SU-DHL-6 (cell line): ENCODE data around the gene TMEM178B.

ENCODE experiments used
- H2AFZ ChIP-seq: fragments of 200-600 bp; sonication (generic); 2 replicates; pipeline ENCODE4 v1.6.1; 2014; ENCODE audit warnings: low read depth, mild to moderate bottlenecking, moderate library complexity, mixed read lengths, antibody characterized with exemption, low read length; ENCODE audit not compliant: severe bottlenecking
- H3F3A ChIP-seq: fragments of 200-600 bp; shearing (Covaris generic); 2 replicates; pipeline ENCODE4 v1.6.0; 2016; ENCODE audit warnings: antibody characterized with exemption, mild to moderate bottlenecking; ENCODE audit not compliant: insufficient read depth
- H3K27ac ChIP-seq: fragments of 200-600 bp; sonication (generic); 2 replicates; pipeline ENCODE4 v1.5.1; 2016; ENCODE audit warnings: low read depth, mild to moderate bottlenecking, low read length, moderate library complexity, mixed read lengths
- H3K27me3 ChIP-seq: fragments of 200-600 bp; sonication (generic), shearing (Covaris generic); 2 replicates; pipeline ENCODE4 v1.6.0; 2014; ENCODE audit warnings: mild to moderate bottlenecking, low read length
- H3K36me3 ChIP-seq: fragments of 200-600 bp; sonication (generic); 2 replicates; pipeline ENCODE4 v1.6.1; 2014; ENCODE audit warnings: mild to moderate bottlenecking, low read length, mixed read lengths
- H3K4me2 ChIP-seq: fragments of 300-600, 200-600 bp; shearing (Covaris generic), sonication (generic); 2 replicates; pipeline ENCODE4 v1.6.0; 2014; ENCODE audit warnings: low read length, low read depth, mild to moderate bottlenecking; ENCODE audit not compliant: poor library complexity, severe bottlenecking
- H3K4me3 ChIP-seq: fragments of 200-600 bp; sonication (generic); 2 replicates; pipeline ENCODE4 v1.5.1; 2014; ENCODE audit warnings: antibody characterized with exemption, low read length, mild to moderate bottlenecking, mixed read lengths; ENCODE audit not compliant: insufficient read depth, poor library complexity, severe bottlenecking
- H3K79me2 ChIP-seq: fragments of 200-600 bp; sonication (generic); 2 replicates; pipeline ENCODE4 v1.6.1; 2014; ENCODE audit warnings: mild to moderate bottlenecking, low read length, moderate library complexity; ENCODE audit not compliant: insufficient read depth
- H3K9ac ChIP-seq: fragments of 200-600 bp; sonication (generic); 2 replicates; pipeline ENCODE4 v1.7.0; 2014; ENCODE audit warnings: mild to moderate bottlenecking, low read length
- H3K9me2 ChIP-seq: fragments of 200-600 bp; sonication (generic); replicated peaks from 2 replicates; pipeline ENCODE4 v1.6.1; 2014; ENCODE audit warnings: low read length; ENCODE audit not compliant: insufficient read depth
- H3K9me3 ChIP-seq: fragments of 200-600 bp; sonication (generic); 2 replicates; pipeline ENCODE4 v1.6.1; 2014; ENCODE audit warnings: low read length, mixed read lengths; ENCODE audit not compliant: insufficient read depth
- H4K20me1 ChIP-seq: fragments of 200-600 bp; sonication (generic); 2 replicates; pipeline ENCODE4 v1.6.1; 2014; ENCODE audit warnings: low read depth, mild to moderate bottlenecking, antibody characterized with exemption, low read length, moderate library complexity, mixed read lengths
- EZH2phosphoT487 ChIP-seq: fragments of 200-600 bp; sonication (generic), shearing (Covaris generic); conservative IDR thresholded peaks from 2 replicates; pipeline ENCODE4 v1.6.1; 2018; ENCODE audit warnings: mild to moderate bottlenecking, antibody characterized with exemption, low read length, moderate library complexity, mixed read lengths
- TF ChIP-seq, protein P1 (sequence below): fragments of 200-600 bp; sonication (generic); IDR thresholded peaks from one replicate; pipeline ENCODE4 v1.5.1; 2017; ENCODE audit warnings: antibody characterized with exemption, mild to moderate bottlenecking, low read length, moderate library complexity; ENCODE audit not compliant: insufficient read depth, poor library complexity, severe bottlenecking

Gene TMEM178B

DNA sequence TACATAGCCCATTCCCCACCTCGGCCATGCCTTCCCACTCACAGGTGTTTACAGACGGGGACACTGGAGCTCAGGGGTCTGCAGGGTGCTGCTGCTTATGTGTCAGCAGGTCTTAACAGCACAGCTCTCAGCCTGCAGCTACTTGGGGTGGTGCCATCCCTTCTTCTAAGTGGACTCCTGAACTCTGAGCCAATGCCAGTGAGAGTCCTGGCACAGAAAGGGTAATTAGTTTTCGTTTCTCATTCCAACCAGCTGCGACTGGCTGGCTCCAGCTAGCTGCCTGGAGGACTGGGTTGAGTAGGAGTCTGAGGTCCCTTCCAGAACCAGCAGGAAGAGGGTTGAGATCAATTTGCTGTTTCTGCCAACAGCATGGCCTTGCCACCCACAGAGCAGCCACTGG lies 389.1 kb downstream of the TMEM178B start:
- Histone ChIP-seq H3K9me2 (no peaks in the 10 kb centered on the region), H3K4me2 (no peak overlapping the region), H3K4me3 (no peak overlapping the region), H3K27ac (no peak overlapping the region), H4K20me1 (no peaks in the 10 kb centered on the region), H3F3A (no peaks in the 10 kb centered on the region), H3K27me3 (no peaks in the 10 kb centered on the region), H3K9me3 (no peaks in the 10 kb centered on the region), H3K36me3 (no peaks in the 10 kb centered on the region), H3K9ac (no peak overlapping the region), H3K79me2 (no peaks in the 10 kb centered on the region), H2AFZ (no peak overlapping the region)
- no peak for TF ChIP-seq EZH2phosphoT487
- TF ChIP-seq, protein P1, sequence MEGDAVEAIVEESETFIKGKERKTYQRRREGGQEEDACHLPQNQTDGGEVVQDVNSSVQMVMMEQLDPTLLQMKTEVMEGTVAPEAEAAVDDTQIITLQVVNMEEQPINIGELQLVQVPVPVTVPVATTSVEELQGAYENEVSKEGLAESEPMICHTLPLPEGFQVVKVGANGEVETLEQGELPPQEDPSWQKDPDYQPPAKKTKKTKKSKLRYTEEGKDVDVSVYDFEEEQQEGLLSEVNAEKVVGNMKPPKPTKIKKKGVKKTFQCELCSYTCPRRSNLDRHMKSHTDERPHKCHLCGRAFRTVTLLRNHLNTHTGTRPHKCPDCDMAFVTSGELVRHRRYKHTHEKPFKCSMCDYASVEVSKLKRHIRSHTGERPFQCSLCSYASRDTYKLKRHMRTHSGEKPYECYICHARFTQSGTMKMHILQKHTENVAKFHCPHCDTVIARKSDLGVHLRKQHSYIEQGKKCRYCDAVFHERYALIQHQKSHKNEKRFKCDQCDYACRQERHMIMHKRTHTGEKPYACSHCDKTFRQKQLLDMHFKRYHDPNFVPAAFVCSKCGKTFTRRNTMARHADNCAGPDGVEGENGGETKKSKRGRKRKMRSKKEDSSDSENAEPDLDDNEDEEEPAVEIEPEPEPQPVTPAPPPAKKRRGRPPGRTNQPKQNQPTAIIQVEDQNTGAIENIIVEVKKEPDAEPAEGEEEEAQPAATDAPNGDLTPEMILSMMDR, result no peak

DNA sequence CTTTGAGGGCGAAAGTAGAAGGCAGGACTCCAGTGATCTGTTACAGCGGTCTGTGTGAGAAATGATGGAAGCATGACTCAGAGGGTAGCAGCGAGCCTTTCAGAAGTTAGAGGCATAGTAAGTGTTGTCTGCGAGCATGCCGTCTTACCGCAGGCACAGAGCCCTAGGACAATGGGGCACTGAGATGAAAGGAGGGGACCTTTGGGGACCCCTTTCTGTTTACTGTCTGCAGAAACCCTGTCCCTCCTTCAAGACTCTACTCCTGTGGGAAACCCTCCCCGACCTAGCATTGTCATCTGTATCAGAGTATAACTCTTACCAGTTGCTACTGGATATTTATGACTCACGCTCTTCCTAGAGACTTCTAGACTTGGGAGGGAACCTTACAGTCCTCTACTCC lies 390.1 kb downstream of the TMEM178B start:
- Histone ChIP-seq H3K27me3 (no peaks in the 10 kb centered on the region), H3K36me3 (no peaks in the 10 kb centered on the region), H3K27ac (no peak overlapping the region), H4K20me1 (no peaks in the 10 kb centered on the region), H3K9ac (no peak overlapping the region), H2AFZ (no peak overlapping the region), H3K9me3 (no peaks in the 10 kb centered on the region), H3F3A (no peaks in the 10 kb centered on the region), H3K9me2 (no peaks in the 10 kb centered on the region), H3K4me3 (no peak overlapping the region), H3K4me2 (no peak overlapping the region), H3K79me2 (no peaks in the 10 kb centered on the region)
- TF ChIP-seq, protein P1, result no peak
- no peak for TF ChIP-seq EZH2phosphoT487

DNA sequence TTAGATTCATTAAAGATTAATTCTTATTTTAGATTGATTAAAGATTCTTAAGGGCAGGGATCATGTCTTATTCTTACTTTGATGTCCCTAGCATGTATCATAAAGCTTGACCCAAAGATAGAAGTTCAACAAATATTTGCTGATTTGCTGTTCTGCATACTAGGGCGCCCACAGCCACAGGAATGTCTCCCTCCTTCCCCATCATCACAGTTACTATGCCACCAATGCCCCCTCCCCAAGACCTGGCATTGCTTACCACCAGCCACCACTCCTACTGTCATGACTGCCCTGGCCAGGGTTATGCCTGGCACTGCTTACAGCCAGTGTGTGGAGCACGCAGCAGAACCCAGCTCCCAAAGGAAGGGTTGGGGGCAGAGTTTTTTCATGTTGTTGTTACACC lies 390.7 kb downstream of the TMEM178B start:
- TF ChIP-seq EZH2phosphoT487, result no peak
- Histone ChIP-seq H4K20me1 (no peaks in the 10 kb centered on the region), H3K27ac (no peak overlapping the region), H3K4me3 (no peak overlapping the region), H3F3A (no peaks in the 10 kb centered on the region), H3K79me2 (no peaks in the 10 kb centered on the region), H3K4me2 (no peak overlapping the region), H3K9me3 (no peaks in the 10 kb centered on the region), H2AFZ (no peak overlapping the region), H3K27me3 (no peaks in the 10 kb centered on the region), H3K9ac (no peak overlapping the region), H3K36me3 (no peaks in the 10 kb centered on the region), H3K9me2 (no peaks in the 10 kb centered on the region)

DNA sequence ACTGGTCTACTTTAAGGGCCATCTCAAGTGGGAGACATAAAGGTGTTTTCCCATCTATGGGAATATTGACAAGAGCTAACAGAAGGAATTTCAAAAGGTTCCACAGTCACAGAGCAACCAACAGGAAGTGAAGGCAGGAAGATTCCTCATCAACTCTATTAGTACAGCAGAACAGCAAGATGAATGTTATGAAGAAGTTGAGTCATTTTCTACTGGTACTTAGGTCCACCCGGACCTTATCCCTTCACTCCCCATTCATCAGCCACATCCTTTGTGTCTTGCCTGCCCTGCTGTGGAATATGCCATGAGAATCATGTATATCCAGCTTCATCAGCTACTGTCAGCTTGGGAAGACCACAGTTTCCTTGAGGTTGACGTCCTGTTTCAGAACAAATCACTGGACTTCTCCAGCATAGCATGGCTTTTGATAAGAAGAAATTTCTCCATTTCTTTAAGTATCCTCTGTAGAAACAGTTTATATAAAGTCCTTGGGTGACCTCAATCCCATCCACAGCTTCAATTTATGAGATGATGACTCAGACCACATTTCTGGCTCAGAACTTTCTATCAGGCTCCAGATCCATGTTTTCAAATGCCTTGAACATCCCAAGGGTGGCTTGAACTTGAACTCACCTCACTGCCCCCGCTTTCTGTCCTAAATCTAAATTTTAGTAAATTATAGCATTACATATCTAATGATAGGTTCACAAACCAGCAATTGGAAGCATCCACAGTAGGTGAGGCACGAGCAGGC lies 392.5 kb downstream of the TMEM178B start:
- H3K9me2 ChIP-seq, result no peaks in the 10 kb centered on the region
- H4K20me1 ChIP-seq, result no peaks in the 10 kb centered on the region
- H3K27ac ChIP-seq, result no peak overlapping the region
- H3K79me2 ChIP-seq, result no peaks in the 10 kb centered on the region
- H3K4me3 ChIP-seq, result no peak overlapping the region
- H3F3A ChIP-seq, result no peaks in the 10 kb centered on the region
- H3K9ac ChIP-seq, result no peak overlapping the region
- TF ChIP-seq, protein P1, result no peak
- no peak for TF ChIP-seq EZH2phosphoT487
- H3K27me3 ChIP-seq, result no peaks in the 10 kb centered on the region
- H2AFZ ChIP-seq, result no peak overlapping the region
- no peak overlapping the region for H3K4me2 ChIP-seq
- H3K9me3 ChIP-seq, result no peaks in the 10 kb centered on the region
- no peaks in the 10 kb centered on the region for H3K36me3 ChIP-seq
